GM12872 (cell line): Measurements from ENCODE around the gene LGALS4.

ENCODE experiments used
- CTCF ChIP-seq: IDR thresholded peaks from 3 replicates; pipeline ENCODE4 v1.5.1; 2011; ENCODE audit warnings: low read depth, mild to moderate bottlenecking, low read length, moderate library complexity; ENCODE audit not compliant: insufficient read depth

LGALS4 gene

DNA sequence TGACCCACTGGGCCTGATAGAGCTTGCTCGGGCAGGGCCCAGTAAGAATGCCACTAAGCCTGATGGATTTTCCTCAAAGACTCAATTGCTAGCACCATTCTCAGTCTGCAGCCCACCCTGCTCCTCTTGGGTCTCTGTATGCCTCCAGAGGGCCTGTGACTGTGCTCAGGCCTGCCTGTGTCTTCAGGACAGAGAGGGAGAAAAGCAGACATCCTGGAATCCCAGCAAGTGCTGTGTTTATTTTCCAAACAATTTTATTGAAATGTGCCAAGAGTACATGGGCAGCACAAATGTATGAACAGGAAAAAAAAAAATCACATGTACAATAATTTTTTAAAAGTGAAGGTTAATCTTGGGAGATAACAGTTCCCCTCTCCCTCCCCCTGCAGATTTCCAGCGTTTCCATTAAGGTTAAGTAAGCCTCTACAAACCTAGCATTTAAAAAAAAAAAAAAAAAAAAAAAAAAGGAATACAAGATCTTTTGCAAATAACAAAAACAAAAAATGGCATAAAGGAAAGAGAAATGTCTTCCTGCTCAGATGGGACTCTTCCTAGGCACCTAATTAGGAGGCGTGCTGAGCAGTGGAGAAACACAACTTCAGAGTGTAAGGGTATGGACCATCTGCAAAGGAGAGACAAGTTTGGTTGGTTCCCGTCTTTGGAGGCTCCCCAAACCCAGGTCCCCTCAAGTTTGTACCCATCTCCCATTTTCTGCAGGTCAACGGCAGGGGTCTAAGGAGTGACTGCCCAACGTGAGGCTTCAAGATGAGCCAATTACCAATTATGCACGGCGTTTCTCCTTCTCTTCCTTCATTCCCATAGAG is 23.6 kb upstream of the LGALS4 start:
- no peak for TF ChIP-seq CTCF

- TF ChIP-seq CTCF = no peak
These were observed 21.8 kb upstream of the LGALS4 start for GRCh38 chr19:38834590-38834989.

- no peak for TF ChIP-seq CTCF
These were observed 21.4 kb upstream of the LGALS4 start for GRCh38 chr19:38834104-38834490.

DNA sequence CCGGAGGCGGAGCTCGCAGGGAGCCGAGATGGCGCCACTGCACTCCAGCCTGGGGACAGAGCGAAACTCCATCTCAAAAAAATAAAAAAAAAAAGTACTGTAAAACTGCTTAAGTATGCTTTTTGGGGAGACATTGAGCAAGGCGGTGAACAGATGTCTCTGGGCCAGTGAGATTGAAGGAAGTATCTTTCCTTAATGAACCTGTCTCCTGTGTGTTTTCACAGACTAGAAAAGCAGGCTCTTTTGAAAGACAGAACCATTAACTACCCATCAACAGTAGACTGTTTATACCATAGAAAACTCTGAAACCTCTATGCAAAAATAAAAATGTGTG is 20.3 kb upstream of the LGALS4 start:
- no peak for TF ChIP-seq CTCF

GRCh38 chr19:38831142-38831605 is 18.4 kb upstream of the LGALS4 start:
- TF ChIP-seq CTCF = no peak

- no peak for TF ChIP-seq CTCF
These were observed 17.4 kb upstream of the LGALS4 start for GRCh38 chr19:38830039-38830733.

DNA sequence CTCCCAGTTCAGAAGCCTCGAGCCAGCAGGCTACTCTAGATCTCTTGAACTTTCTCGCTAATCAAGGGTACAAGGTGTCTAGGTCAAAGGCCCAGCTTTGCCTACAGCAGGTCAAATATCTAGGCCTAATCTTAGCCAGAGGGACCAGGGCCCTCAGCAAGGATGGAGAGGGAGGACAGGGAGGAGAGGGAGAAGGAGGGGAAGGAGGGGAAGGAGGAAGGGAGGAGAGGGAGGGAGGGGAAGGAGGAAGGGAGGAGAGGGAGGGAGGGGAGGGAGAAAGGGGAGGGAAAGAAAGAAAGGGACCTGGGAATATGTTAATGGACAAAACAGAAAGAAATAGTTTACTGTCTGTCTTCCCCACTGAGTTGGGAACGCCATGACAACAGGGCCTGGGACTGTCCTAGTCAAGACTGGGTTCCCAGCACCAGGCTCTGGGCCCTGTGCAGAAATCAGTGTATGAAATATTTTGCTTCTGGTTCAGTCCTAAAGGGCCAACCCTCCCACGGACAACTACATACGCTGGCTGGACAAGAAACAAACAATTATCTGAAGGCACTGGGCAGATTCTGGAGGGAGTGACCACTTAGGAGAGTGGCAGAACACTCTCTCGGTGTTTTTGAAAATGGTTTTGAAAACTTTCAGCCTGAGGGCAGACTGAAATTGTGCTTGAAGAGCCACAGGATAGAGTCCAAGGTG is 14.3 kb upstream of the LGALS4 start:
- no peak for TF ChIP-seq CTCF
